Epidermal melanocyte (primary cell): Measurements from ENCODE around the gene PHACTR2.
"Not testable (repeated sequence)": the region's sequence is repeated elsewhere in the genome, so short reads cannot be mapped to it uniquely, and the experiment has no call there.

ENCODE experiments used
- DNase-seq: peaks from one replicate; pipeline ENCODE4 v3.0.0; 2011; ENCODE audit warnings: low spot score; ENCODE audit not compliant: insufficient read length

PHACTR2 gene

GRCh38 chr6:143857651-143858050 lies 179.9 kb downstream of the PHACTR2 start:
- no peak for DNase-seq

DNA sequence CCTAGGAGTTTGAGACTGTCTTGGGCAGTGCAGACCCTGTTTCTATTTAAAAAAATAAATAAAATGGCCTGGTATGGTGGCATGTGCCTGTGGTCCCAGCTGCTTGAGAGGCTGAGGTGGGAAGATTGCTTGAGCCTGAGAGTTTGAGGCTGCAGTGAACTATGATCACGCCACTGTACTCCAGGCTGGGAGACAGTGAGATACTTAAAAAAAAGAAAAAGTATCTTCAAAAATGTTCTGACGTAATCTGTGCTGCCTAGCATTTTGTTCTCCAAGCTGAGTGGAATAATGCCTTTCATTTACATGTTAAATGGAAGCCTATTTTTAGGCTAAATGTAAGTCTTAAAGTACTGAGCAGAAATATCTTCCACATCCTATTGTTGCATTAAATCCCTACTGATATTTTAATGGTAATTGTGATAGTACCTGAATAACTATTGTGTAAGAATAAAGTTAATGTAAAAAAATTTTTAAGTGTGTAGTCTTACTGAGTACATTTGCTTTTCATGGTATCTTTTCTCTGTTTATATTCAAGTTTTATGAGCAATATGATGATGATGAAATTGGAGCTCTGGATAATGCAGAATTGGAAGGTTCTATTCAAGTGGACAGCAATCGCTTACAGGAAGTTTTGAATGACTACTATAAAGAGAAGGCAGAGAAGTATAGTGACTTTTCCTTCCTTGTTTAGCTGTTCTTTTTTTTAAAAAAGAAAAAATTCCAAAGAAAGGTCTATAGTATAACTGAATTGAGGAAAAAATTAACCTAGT lies 182.3 kb downstream of the PHACTR2 start:
- DNase-seq, result no peak

DNA sequence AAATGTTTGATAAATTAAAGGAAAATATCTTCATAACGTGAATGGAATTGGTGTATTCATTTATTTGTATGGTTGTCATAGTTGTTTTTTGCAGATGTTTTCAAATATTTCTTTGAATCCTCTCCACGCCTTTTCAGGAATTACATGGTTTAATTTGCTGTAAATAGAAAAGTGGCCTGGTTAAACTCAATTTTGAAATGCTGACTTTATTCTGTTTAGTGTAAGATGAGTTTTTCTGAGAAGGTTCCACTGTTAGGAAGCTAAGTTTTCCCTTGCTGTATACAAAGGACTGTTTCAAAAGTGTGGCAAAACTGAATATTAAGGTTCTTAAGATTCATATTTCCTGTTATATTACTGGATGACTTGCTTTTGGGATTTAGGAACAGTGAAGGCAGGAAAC lies 186.0 kb downstream of the PHACTR2 start:
- no peak for DNase-seq

DNA sequence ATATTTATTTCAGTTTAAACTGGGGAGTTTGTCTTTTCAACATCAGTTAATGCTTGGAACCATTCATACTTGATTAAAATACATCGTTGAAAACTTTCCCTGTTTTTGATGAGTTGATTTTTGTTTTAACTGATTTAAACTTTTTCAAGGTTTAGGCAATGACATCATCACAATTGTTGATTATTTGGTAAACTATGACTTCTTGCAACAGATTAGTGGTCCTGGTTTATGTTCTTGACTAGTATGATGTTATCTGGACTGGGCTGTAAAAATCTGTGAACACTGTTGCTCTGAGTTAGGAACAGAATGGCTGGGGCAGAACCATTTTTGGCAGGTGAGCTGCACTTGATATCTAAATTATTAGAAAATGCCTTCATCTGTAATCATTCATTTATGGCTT lies 186.5 kb downstream of the PHACTR2 start, which contains the start of gene ZC2HC1B:
Gene ZC2HC1B (plus strand): TSS at position 241 of the 400 bp plus-strand sequence. CDS start 66 bp downstream, at position 307.
- no peak for DNase-seq

DNA sequence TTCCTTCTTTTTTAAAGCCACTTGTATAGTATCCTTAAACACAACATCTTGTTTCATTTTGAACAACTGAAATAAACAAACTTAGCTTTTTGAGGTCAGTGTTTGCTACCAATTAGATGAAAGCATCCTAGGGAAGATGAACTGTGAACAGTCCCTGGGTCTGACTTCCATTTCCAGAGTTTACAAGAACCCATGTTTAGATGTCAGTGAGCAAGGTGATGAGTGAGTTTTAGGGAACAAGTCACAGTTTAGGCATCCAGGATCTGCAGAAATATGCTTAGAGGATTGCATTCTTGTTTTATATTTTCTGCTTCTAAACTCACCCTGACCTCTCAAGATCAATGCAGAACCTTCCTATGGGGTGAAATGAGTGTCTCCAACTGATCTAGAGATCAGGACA lies 189.5 kb downstream of the PHACTR2 start:
- no peak for DNase-seq

GRCh38 chr6:143868808-143869207 lies 191.0 kb downstream of the PHACTR2 start:
- not testable (repeated sequence) for DNase-seq

- DNase-seq, result not testable (repeated sequence)
Observed at GRCh38 chr6:143871202-143871730, 193.5 kb downstream of the PHACTR2 start.

- no peak for DNase-seq
Observed at GRCh38 chr6:143872201-143872600, 194.4 kb downstream of the PHACTR2 start.

- not testable (repeated sequence) for DNase-seq
Observed at GRCh38 chr6:143873600-143873999, 195.8 kb downstream of the PHACTR2 start.

- DNase-seq, result not testable (repeated sequence)
Observed at GRCh38 chr6:143874503-143874902, 196.7 kb downstream of the PHACTR2 start.

DNA sequence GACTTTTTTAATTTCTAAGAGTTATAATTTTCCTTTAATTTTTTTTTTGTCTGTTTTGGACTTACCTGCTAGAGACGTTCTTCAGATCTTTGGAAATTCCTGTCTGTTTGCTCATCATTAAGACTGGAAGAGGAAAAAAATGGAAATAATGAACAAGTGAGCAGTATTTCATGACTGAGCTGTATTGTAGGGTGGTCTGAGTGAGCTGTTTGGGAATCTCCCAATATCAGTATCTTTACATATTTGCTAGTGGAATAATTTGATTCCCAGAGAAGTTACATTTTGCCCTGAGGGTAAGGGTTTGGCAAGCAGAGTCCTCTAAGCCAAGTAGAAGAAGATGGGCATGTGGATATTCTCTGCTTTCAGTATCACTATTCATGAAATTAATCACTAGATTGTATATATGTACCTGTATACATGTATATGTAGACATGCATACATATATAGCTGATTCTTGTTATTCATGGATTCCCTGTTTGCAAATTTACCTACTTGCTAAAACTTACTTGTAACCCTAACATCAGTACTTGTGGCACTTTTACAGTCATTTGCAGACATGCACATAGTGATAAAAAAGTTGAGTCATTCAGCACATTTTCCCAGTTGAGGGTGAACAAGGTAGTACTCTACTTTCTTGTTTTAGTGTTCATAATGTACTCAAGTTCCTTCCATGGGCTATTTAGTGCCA lies 200.0 kb downstream of the PHACTR2 start:
- no peak for DNase-seq

DNA sequence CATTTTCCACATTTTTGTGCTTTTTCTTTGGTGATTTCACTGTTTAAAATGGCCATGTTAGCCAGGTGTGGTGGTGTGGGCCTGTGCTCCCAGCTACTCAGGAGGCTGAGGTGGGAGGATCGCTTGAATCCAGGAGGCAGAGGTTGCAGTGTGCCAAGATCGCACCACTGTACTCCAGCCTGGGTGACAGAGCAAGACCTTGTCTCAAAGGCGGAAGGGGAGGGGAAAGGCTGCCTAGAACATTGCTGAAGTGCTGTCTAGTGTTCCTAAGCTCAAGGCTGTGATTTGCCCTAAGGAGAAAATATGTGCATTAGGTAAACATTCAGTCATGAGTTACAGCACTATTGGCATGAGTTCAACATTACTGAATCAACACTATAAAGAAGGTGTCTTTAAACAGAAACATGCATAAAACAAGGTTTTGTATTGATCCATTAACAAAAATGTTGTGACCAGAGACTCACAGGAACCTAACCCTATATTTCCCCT lies 200.6 kb downstream of the PHACTR2 start:
- no peak for DNase-seq

DNA sequence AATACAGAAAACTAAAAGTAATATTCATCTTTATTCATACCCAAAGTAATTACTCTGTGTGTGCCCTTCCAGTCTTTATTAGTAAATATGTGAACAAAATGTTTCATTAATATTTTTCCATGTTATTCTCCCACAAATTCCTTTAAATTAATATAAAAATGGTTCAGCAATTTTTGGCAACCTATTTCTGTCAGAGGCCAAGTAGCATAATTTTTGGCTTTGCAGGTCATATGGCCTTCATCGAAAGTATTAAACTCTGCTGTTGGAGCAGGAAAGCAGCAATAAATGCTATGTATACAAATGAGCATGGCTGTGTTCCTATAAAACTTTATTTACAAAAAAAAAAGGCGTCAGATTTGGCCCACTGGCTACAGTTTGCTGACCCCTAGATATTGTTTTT lies 202.6 kb downstream of the PHACTR2 start:
- no peak for DNase-seq
